ENCODE measurements around the gene GP1BB. TPM values are rescaled to one million over a fixed set of nuclear protein-coding genes. Genes with fewer than 3 reads are reported as not detected.

The GP1BB gene
- total and polyA plus RNA-seq, 5 donors from 2014 or later = 6.4 TPM; not detected in 4

DNA sequence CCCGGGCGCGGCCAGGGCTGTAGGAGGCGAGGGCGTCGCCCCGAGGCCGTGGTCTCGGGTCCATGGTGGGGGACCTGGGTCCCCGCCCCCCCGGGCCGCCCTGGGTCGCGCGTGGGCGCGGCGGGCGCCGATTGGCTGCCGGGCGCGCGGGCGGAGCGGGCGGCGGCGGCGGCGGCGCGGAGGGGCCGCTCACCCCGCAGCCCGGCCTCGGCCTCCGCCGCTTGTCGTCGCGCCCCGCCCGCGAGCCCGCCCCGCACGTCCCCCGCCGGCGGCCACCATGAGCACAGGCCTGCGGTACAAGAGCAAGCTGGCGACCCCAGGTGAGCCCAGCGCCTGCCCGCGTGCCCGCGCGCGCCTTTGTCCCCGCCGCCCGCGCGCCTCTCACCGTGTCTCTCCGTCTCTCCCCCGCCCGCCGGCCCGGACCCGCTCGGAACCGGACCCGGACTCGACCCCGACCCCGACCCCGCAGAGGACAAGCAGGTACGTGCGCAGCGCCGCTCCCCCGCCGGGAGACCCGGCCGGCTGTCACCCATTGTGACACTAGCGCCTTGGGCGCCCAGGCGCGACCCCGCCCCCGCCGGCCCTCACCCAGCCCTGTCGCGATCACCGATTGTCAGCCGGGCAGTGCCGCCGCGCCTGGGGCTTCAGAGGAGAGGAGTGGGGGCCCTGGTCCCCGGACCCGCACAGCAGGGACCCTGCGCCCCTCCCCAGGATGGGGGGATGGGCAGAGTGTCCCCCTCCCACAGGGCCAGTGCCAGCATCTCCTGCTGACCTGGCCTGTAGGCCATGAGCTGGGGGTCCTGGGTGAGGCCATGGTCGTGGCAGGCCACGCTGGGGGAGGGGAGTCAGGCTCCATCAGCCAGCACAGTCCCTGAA, 8.8 kb upstream of the GP1BB start, which contains the start of gene SEPTIN5:
Gene SEPTIN5 (plus strand): TSS at position 192 of the 876 bp plus-strand sequence. CDS start 86 bp downstream, at position 278.
- Mint-ChIP-seq H3K27me3 (peaks cover 15% of the 10 kb centered on the region), H3K27ac (no peak within 1 kb of the TSS), H3K9me3 (no peaks in the 10 kb centered on the region), H3K4me1 (peaks cover 0 to 9% (median 0%) of the 10 kb centered on the region in 4 donors), H3K4me3 (peak within 1 kb of the TSS; percentile 63 to 75 (median 70)), H3K36me3 (no peaks in the 10 kb centered on the region)
- no peak for ATAC-seq (ENCODE audit: low read depth in 2 of 2)
- Histone ChIP-seq H3K27ac (ENCODE audit: insufficient read depth, low read length, poor library complexity, severe bottlenecking) (no peak within 1 kb of the TSS), H3K4me1 (ENCODE audit: control insufficient read depth, insufficient read depth, low read length, poor library complexity, severe bottlenecking) (peaks cover 16% of the 10 kb centered on the region), H3K4me3 (ENCODE audit: low read depth, low read length) (no peak within 1 kb of the TSS), H3K36me3 (ENCODE audit: control insufficient read depth, insufficient read depth, low read length) (no peaks in the 10 kb centered on the region), H3K27me3 (ENCODE audit: control insufficient read depth, insufficient read depth, low read length) (peaks cover 6% of the 10 kb centered on the region), H3K9me3 (ENCODE audit: control insufficient read depth in 2 of 2, low read length in 2 of 2) (no peaks in the 10 kb centered on the region)
- DNase-seq = no peak

DNA sequence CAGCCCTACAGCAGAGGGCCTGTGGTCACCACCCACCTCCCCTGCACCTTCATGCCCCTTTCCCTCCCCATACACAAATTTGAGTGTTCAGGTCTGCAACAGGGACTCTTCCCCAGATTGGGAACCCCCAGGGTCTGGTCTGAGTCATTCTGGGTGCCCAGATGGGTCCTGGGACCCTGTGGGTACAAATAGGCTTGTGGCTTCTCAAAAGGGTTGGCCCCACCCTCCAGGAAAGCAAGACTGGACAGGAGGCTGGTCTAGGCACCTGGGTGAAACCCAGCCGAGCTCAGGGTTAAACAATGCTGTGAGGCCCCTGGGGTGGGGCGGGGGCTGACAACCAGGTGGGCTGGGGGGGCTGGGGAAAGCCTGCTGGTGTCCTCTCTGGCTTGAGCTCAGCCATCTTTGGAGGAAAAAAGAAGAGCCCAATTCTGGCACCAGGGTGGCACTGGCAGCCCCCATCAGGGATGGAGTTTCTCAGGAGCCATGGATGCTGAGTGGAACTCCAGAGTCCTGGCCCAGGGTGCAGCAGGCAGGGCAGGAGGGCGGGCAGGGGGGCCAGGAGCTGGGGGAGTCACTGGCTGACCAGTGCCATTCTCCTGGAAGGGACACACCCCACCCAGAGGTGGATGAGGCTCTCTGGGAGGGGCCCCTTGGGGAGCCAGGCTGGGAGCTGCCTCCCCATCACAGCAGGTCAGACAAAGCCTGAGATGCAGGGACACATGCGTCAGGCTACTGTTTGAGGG, 8.0 kb upstream of the GP1BB start:
- Histone ChIP-seq H3K27me3 (ENCODE audit: control insufficient read depth, insufficient read depth, low read length) (peaks cover 6% of the 10 kb centered on the region), H3K9me3 (ENCODE audit: control insufficient read depth in 2 of 2, low read length in 2 of 2) (no peaks in the 10 kb centered on the region), H3K4me1 (ENCODE audit: control insufficient read depth, insufficient read depth, low read length, poor library complexity, severe bottlenecking) (peaks cover 16% of the 10 kb centered on the region), H3K36me3 (ENCODE audit: control insufficient read depth, insufficient read depth, low read length) (no peaks in the 10 kb centered on the region), H3K27ac (ENCODE audit: insufficient read depth, low read length, poor library complexity, severe bottlenecking) (no peak overlapping the region), H3K4me3 (ENCODE audit: low read depth, low read length) (no peak overlapping the region)
- Mint-ChIP-seq H3K27ac (no peak overlapping the region), H3K9me3 (no peaks in the 10 kb centered on the region), H3K4me3 (peak overlapping the region in 2 of 4 donors; percentile 56 to 74), H3K27me3 (peaks cover 23% of the 10 kb centered on the region), H3K36me3 (no peaks in the 10 kb centered on the region), H3K4me1 (peaks cover 0 to 15% (median 0%) of the 10 kb centered on the region in 4 donors)
- no peak for ATAC-seq (ENCODE audit: low read depth in 2 of 2)
- DNase-seq = no peak

DNA sequence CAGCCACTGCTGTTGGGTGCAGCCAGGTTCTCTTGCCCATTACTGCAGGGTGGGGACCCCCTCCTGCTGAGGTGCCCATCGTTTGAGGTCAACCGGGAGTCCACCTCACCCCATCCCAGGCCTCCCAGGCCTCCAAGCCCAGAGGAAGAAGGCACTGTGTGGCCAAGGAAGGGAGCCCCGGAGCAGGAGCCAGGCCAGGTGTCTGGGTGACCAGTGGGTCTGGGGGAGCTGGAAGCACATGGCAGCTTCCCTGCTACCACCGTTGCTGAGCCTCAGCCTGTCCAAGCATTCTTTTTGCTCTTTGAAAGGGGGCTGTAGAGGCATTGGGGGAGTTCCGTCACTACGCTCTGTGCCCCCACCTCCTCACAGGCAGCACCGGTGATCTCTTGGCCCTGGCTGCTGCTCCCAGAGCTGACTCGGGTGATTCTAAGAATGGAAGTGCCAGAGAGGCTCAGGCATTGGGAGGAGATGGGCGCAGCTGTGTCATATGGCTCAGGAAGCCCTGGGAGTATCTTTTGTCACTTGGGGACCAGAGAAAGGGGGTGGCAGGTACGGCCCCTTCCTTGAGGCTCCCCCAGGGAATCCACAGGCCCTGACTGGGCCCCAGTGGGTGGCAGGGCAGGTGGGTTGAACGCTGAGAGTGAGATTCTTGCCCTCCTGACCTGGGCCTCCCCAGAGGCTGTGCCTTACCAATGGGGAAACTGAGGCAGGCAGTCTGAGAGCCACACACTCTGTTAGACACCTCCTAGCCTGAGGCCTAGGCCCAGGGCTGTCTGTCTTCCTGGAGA, 7.1 kb upstream of the GP1BB start:
- DNase-seq = no peak
- no peaks in the 10 kb centered on the region for H3K9me3 Mint-ChIP-seq
- peaks cover 0 to 19% (median 0%) of the 10 kb centered on the region in 4 donors for H3K4me1 Mint-ChIP-seq
- no peaks in the 10 kb centered on the region for H3K36me3 Mint-ChIP-seq
- Histone ChIP-seq H3K36me3 (ENCODE audit: control insufficient read depth, insufficient read depth, low read length) (no peaks in the 10 kb centered on the region), H3K27ac (ENCODE audit: insufficient read depth, low read length, poor library complexity, severe bottlenecking) (no peak overlapping the region), H3K4me3 (ENCODE audit: low read depth, low read length) (no peak overlapping the region), H3K9me3 (ENCODE audit: control insufficient read depth in 2 of 2, low read length in 2 of 2) (no peaks in the 10 kb centered on the region), H3K4me1 (ENCODE audit: control insufficient read depth, insufficient read depth, low read length, poor library complexity, severe bottlenecking) (peaks cover 16% of the 10 kb centered on the region), H3K27me3 (ENCODE audit: control insufficient read depth, insufficient read depth, low read length) (peaks cover 6% of the 10 kb centered on the region)
- ATAC-seq (ENCODE audit: low read depth in 2 of 2) = no peak
- no peak overlapping the region for H3K27ac Mint-ChIP-seq
- H3K27me3 Mint-ChIP-seq = peaks cover 31% of the 10 kb centered on the region
- peak overlapping the region in 1 of 4 donors; percentile 38 for H3K4me3 Mint-ChIP-seq

DNA sequence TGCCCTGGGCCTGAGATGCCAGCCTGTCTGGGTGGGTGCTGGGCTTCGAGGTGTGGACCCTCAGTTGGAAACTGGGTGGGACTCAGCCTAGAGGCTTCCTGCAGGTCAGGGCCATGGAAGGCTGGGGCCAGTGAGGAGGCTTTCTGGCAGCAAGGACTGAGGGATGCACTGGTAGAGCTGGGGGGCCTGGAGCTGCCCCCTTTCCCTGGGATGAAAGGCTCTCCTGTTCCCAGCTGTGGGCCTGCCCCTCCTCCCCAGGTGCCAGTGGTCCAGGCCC, 6.6 kb upstream of the GP1BB start:
- H3K27ac Mint-ChIP-seq = no peak overlapping the region
- no peaks in the 10 kb centered on the region for H3K9me3 Mint-ChIP-seq
- H3K4me3 ChIP-seq (ENCODE audit: low read depth, low read length) = no peak overlapping the region
- peaks cover 6% of the 10 kb centered on the region for H3K27me3 ChIP-seq (ENCODE audit: control insufficient read depth, insufficient read depth, low read length)
- peak overlapping the region in 1 of 4 donors; percentile 38 for H3K4me3 Mint-ChIP-seq
- H3K27ac ChIP-seq (ENCODE audit: insufficient read depth, low read length, poor library complexity, severe bottlenecking) = no peak overlapping the region
- peaks cover 16% of the 10 kb centered on the region for H3K4me1 ChIP-seq (ENCODE audit: control insufficient read depth, insufficient read depth, low read length, poor library complexity, severe bottlenecking)
- H3K9me3 ChIP-seq (ENCODE audit: control insufficient read depth in 2 of 2, low read length in 2 of 2) = no peaks in the 10 kb centered on the region
- ATAC-seq (ENCODE audit: low read depth in 2 of 2) (no peak), DNase-seq (no peak)
- no peaks in the 10 kb centered on the region for H3K36me3 ChIP-seq (ENCODE audit: control insufficient read depth, insufficient read depth, low read length)
- H3K27me3 Mint-ChIP-seq = peaks cover 37% of the 10 kb centered on the region
- H3K4me1 Mint-ChIP-seq = peaks cover 0 to 19% (median 0%) of the 10 kb centered on the region in 4 donors
- H3K36me3 Mint-ChIP-seq = no peaks in the 10 kb centered on the region

- no peaks in the 10 kb centered on the region for H3K9me3 Mint-ChIP-seq
These were observed 6.2 kb upstream of the GP1BB start for GRCh38 chr22:19717181-19717580.

DNA sequence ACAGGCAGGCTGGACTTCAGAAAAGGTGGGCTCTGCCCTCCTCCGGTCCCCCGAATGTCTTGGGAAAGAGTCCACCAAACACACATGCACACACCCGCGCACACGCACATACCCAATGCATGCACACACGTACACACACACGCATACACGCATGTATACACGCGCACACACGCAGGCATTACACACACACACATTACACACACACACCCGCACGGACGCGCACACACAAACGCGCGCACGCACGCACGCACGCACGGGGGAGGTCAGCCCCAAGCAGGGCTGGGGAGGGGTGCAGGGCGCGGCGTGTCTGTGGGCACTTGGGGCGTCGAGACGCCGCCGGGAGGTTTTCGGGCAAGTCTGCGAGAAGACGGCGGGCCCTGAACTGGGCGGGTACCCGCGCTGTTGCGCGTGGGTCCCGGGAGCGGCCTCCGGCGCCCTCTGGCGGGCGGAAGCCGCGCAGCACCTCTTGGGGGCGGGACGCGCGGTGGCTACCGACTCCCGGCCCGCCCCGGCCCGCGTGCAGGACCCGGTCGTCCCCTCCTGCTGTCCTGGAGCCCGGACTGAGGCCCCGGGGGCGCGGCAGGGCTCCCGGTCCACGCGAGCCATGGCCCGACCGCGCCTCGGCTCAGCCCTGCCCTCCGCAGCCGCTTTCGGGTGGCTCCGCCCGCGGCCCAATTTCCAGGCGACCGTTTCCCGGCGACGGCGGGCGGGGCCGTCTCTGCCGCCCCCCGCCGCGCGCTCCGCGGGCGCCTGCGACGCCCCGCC, 5.5 kb upstream of the GP1BB start:
- Histone ChIP-seq H3K27ac (ENCODE audit: insufficient read depth, low read length, poor library complexity, severe bottlenecking) (no peak overlapping the region), H3K27me3 (ENCODE audit: control insufficient read depth, insufficient read depth, low read length) (peaks cover 6% of the 10 kb centered on the region)
- H3K27me3 Mint-ChIP-seq = peaks cover 41% of the 10 kb centered on the region

More at GRCh38 chr22:19717181-19717580, 6.2 kb upstream of the GP1BB start:
- H3K9me3 ChIP-seq (ENCODE audit: control insufficient read depth in 2 of 2, low read length in 2 of 2) = no peaks in the 10 kb centered on the region
- peaks cover 6% of the 10 kb centered on the region for H3K27me3 ChIP-seq (ENCODE audit: control insufficient read depth, insufficient read depth, low read length)
- H3K27ac ChIP-seq (ENCODE audit: insufficient read depth, low read length, poor library complexity, severe bottlenecking) = no peak overlapping the region
- ATAC-seq (ENCODE audit: low read depth in 2 of 2) (no peak), DNase-seq (no peak)
- Mint-ChIP-seq H3K27me3 (peaks cover 38% of the 10 kb centered on the region), H3K36me3 (no peaks in the 10 kb centered on the region), H3K4me3 (peak overlapping the region in 1 of 4 donors; percentile 77), H3K27ac (no peak overlapping the region), H3K4me1 (peaks cover 0 to 19% (median 0%) of the 10 kb centered on the region in 4 donors)
- peaks cover 16% of the 10 kb centered on the region for H3K4me1 ChIP-seq (ENCODE audit: control insufficient read depth, insufficient read depth, low read length, poor library complexity, severe bottlenecking)
- no peaks in the 10 kb centered on the region for H3K36me3 ChIP-seq (ENCODE audit: control insufficient read depth, insufficient read depth, low read length)
- no peak overlapping the region for H3K4me3 ChIP-seq (ENCODE audit: low read depth, low read length)

More for the DNA sequence above, 5.5 kb upstream of the GP1BB start:
- H3K4me1 ChIP-seq (ENCODE audit: control insufficient read depth, insufficient read depth, low read length, poor library complexity, severe bottlenecking) = peaks cover 16% of the 10 kb centered on the region
- no peaks in the 10 kb centered on the region for H3K9me3 Mint-ChIP-seq
- H3K4me3 ChIP-seq (ENCODE audit: low read depth, low read length) = no peak overlapping the region
- peaks cover 0 to 19% (median 0%) of the 10 kb centered on the region in 4 donors for H3K4me1 Mint-ChIP-seq
- no peaks in the 10 kb centered on the region for H3K9me3 ChIP-seq (ENCODE audit: control insufficient read depth in 2 of 2, low read length in 2 of 2)
- DNase-seq = peak; percentile 69 to 86 (median 76)
- H3K27ac Mint-ChIP-seq = peak overlapping the region in 1 of 3 donors; percentile 56
- no peaks in the 10 kb centered on the region for H3K36me3 Mint-ChIP-seq
- peak overlapping the region; percentile 47 to 77 (median 67) for H3K4me3 Mint-ChIP-seq
- H3K36me3 ChIP-seq (ENCODE audit: control insufficient read depth, insufficient read depth, low read length) = no peaks in the 10 kb centered on the region
- ATAC-seq (ENCODE audit: low read depth in 2 of 2) = peak; percentile 89 to 92
